Stomach (tissue), 9 donors: ENCODE measurements around the gene HTRA3. TPM values are rescaled to one million over a fixed set of nuclear protein-coding genes. Genes with fewer than 3 reads are reported as not detected.

ENCODE experiments used
- DNase-seq, 2 donors: peaks; one replicate each; pipeline versions ENCODE4 v3.0.0 to v3.0.0-alpha.2; 2013 to 2019
- H3K27ac ChIP-seq, 5 donors: fragments of 200-600 bp in 4 of 5; sonication (generic) in 4 of 5; one replicate each; pipeline ENCODE4 v1.5.1; 2013 to 2019; ENCODE audit warnings: mild to moderate bottlenecking in 1 of 5, moderate library complexity in 1 of 5
- H3K27me3 ChIP-seq, 3 donors: fragments of 200-600 bp; sonication (generic); one replicate each; pipeline ENCODE4 v1.5.1; 2017 to 2019; ENCODE audit warnings: mixed run types in 1 of 3
- H3K36me3 ChIP-seq, 4 donors: fragments of 200-600 bp; sonication (generic); 1 replicate in 3 of 4; 2 replicates in 1 of 4; pipeline ENCODE4 v1.5.1; 2016 to 2019
- H3K4me1 ChIP-seq, 4 donors: fragments of 200-600 bp; sonication (generic); one replicate each; pipeline ENCODE4 v1.5.1; 2016 to 2019
- H3K4me3 ChIP-seq, 4 donors: fragments of 200-600 bp; sonication (generic) in 3 of 4; one replicate each; pipeline ENCODE4 v1.5.1; 2016 to 2019; ENCODE audit warnings: mild to moderate bottlenecking in 1 of 4
- H3K9me3 ChIP-seq, 4 donors: fragments of 200-600 bp; sonication (generic); one replicate each; pipeline ENCODE4 v1.5.1; 2016 to 2019
- CTCF ChIP-seq, 7 experiments: fragments of 450-650 bp in 4 of 7; fragments of 200-600 bp in 3 of 7; sonication (generic) in 3 of 7; IDR thresholded peaks; one replicate each; pipeline ENCODE4 v1.5.1; 2016 to 2019; ENCODE audit warnings: antibody characterized with exemption in 7 of 7, control low read depth in 2 of 7, mild to moderate bottlenecking in 1 of 7
- EP300 ChIP-seq: sonication (generic); formaldehyde crosslinking; IDR thresholded peaks from one replicate; pipeline ENCODE4 v1.6.1; 2017; ENCODE audit warnings: antibody characterized with exemption
- POLR2A ChIP-seq, 4 donors: fragments of 450-650 bp; IDR thresholded peaks; one replicate each; pipeline ENCODE4 v1.6.1; 2016; ENCODE audit warnings: antibody characterized with exemption in 4 of 4, control low read depth in 2 of 4, mild to moderate bottlenecking in 1 of 4, moderate library complexity in 1 of 4
- POLR2AphosphoS5 ChIP-seq, 3 donors: sonication (generic); formaldehyde crosslinking; IDR thresholded peaks; one replicate each; pipeline ENCODE4 v1.6.1; 2016; ENCODE audit warnings: antibody characterized with exemption in 3 of 3
- WGBS, 5 donors: extraction: QIAGEN DNeasy Blood & Tissue Kit in 3 of 5; methylation state at CpG; one replicate each; pipeline versions ENCODE4 v1.1.5 to v1.1.7; 2013 to 2018; 5-methylcytosine and 5-hydroxymethylcytosine counted together
- intact Hi-C: fragments of 100-400 bp; cut with DNase I; formaldehyde crosslinking; loops from one replicate; pipeline ENCODE4 v1.15.1; 2023; ENCODE audit warnings: low total_unique reads
- polyA plus RNA-seq, 3 donors: library from polyadenylated mRNA; stranded (reverse); fragments of 200-250 nt; gene quantifications; one replicate each; pipeline ENCODE4 v1.2.3, GENCODE V29; 2013
- total RNA-seq, 5 donors: library from RNA; depleted of rRNA; stranded (reverse); fragments of >200 nt; gene quantifications; one replicate each; pipeline versions ENCODE4 v1.1.0 to v1.2.3, GENCODE V29; 2014 to 2016
- donor health status: healthy with polysubstance abuse.
- donor health status: Bipolar disorder and iron deficiency.
- donor health status: healthy.

HTRA3 gene
- total and polyA plus RNA-seq, 8 donors, result 6.6 to 26.8 (median 15.9) TPM

GRCh38 chr4:8265171-8265929 is 4.2 kb upstream of the HTRA3 start:
- no peak for TF ChIP-seq POLR2A (IDR thresholded peaks at IDR 0.05)
- TF ChIP-seq EP300, result no peak
- TF ChIP-seq POLR2AphosphoS5 (IDR thresholded peaks at IDR 0.05), result no peak
- TF ChIP-seq CTCF (IDR thresholded peaks at IDR 0.05), result no peak
- no peak for DNase-seq
- Histone ChIP-seq H3K27ac (no peak overlapping the region), H3K36me3 (no peaks in the 10 kb centered on the region), H3K9me3 (no peaks in the 10 kb centered on the region), H3K27me3 (peaks cover 0 to 11% (median 5%) of the 10 kb centered on the region in 3 donors), H3K4me3 (no peak overlapping the region), H3K4me1 (peaks cover 21 to 39% (median 28%) of the 10 kb centered on the region in 4 donors)
- intact Hi-C loops, result no loop called here
- WGBS, 5 donors, result 78 to 92% (median 83%) methylated on average over 15 to 20 of the region's 20 CpGs

GRCh38 chr4:8266088-8266487 is 3.5 kb upstream of the HTRA3 start:
- peaks cover 23 to 43% (median 29%) of the 10 kb centered on the region in 4 donors for H3K4me1 ChIP-seq

DNA sequence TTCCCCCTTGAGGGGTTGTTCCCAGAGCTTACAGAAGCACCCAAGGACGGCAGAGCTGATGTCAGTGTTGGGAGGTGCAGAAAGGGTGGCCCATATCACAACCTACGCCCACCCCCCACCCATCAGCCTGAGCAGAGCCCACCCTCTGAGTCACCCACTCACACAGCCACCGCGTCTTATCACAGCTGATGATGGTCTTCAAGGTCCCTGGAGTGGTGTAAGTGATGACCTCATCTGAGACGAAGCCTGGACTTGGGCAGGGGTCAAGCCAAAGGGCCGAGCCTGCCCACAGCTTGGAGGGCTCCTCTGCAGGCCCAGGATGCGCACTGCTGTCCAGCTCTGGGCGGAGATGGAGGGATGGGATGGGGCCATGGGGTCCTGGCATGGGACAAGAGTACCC is 3.0 kb upstream of the HTRA3 start:
- Histone ChIP-seq H3K27me3 (peaks cover 0 to 22% (median 10%) of the 10 kb centered on the region in 3 donors), H3K27ac (peak overlapping the region in 1 of 5 donors; percentile 22), H3K36me3 (no peaks in the 10 kb centered on the region), H3K9me3 (no peaks in the 10 kb centered on the region), H3K4me1 (peaks cover 23 to 43% (median 32%) of the 10 kb centered on the region in 4 donors), H3K4me3 (no peak overlapping the region)
- TF ChIP-seq CTCF (IDR thresholded peaks at IDR 0.05), result no peak
- no peak for TF ChIP-seq EP300
- TF ChIP-seq POLR2A (IDR thresholded peaks at IDR 0.05), result no peak
- TF ChIP-seq POLR2AphosphoS5 (IDR thresholded peaks at IDR 0.05), result no peak
- WGBS, 5 donors, result 63 to 78% (median 71%) methylated on average over 5 to 8 of the region's 8 CpGs
- no peak for DNase-seq
- intact Hi-C loops, result no loop called here

More at GRCh38 chr4:8266088-8266487, 3.5 kb upstream of the HTRA3 start:
- DNase-seq, result no peak
- Histone ChIP-seq H3K36me3 (no peaks in the 10 kb centered on the region), H3K9me3 (no peaks in the 10 kb centered on the region), H3K27ac (no peak overlapping the region), H3K4me3 (no peak overlapping the region), H3K27me3 (peaks cover 0 to 18% (median 10%) of the 10 kb centered on the region in 3 donors)
- TF ChIP-seq CTCF (IDR thresholded peaks at IDR 0.05) (no peak), POLR2A (IDR thresholded peaks at IDR 0.05) (no peak), EP300 (no peak), POLR2AphosphoS5 (IDR thresholded peaks at IDR 0.05) (no peak)
- intact Hi-C loops, result no loop called here
- WGBS, 5 donors, result 88 to 93% (median 92%) methylated on average over 6 of the region's 6 CpGs

DNA sequence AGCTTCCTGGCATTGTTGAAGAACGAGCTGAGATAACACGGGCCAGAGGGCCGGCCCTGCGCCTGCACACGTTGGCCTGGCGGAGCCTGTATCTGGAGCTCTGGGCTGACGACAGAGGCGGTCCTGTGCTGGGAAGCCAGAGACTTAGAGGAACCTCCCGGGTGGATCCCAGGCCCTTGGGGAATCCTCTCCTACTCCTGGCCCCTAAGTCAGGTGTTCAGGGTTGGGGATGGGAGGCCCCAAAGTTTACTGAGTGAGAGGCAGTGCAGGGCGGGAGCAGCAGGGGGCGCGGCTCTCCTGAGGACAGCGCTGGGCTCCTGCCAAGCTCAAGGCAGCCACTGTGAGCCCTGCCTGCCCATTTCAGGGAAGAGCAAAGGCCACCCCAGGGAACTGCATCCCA is 2.5 kb upstream of the HTRA3 start:
- H3K27me3 ChIP-seq, result peaks cover 0 to 22% (median 10%) of the 10 kb centered on the region in 3 donors
- TF ChIP-seq EP300, result no peak
- peak in 1 of 3 donors; percentile 12 for TF ChIP-seq POLR2AphosphoS5 (IDR thresholded peaks at IDR 0.05)
- no peak for TF ChIP-seq POLR2A (IDR thresholded peaks at IDR 0.05)
- TF ChIP-seq CTCF (IDR thresholded peaks at IDR 0.05), result peak in 5 of 7 experiments; percentile 51 to 73 (median 65)
- peak overlapping the region in 2 of 5 donors; percentile 3 to 22 for H3K27ac ChIP-seq
- H3K4me1 ChIP-seq, result peaks cover 23 to 49% (median 36%) of the 10 kb centered on the region in 4 donors
- DNase-seq, result peak; percentile 85 to 87
- no peaks in the 10 kb centered on the region for H3K36me3 ChIP-seq
- WGBS, 5 donors, result 20 to 29% (median 25%) methylated on average over 9 to 13 of the region's 13 CpGs
- no peak overlapping the region for H3K4me3 ChIP-seq
- intact Hi-C loops, result no loop called here
- H3K9me3 ChIP-seq, result no peaks in the 10 kb centered on the region
